Fibroblast of skin of back (primary cell): ENCODE results near the gene ILRUN. TPM values are rescaled to one million over a fixed set of nuclear protein-coding genes. Genes with fewer than 3 reads are reported as not detected.
"Not testable (repeated sequence)": the region's sequence is repeated elsewhere in the genome, so short reads cannot be mapped to it uniquely, and the experiment has no call there.

Source experiments
- DNase-seq: peaks from one replicate; pipeline ENCODE4 v3.0.0-alpha.2; 2013
- polyA plus RNA-seq, 2 experiments: library from polyadenylated mRNA; unstranded; fragments of 120-200 nt; gene quantifications; one replicate each; pipeline ENCODE4 v1.2.1, GENCODE V29; 2013; ENCODE audit not compliant: insufficient read length in 2 of 2

ILRUN gene
- polyA plus RNA-seq (2013, experiment 1 of 2; ENCODE audit: insufficient read length), result 59.2 TPM
- polyA plus RNA-seq (2013, experiment 2 of 2; ENCODE audit: insufficient read length), result 55.6 TPM

GRCh38 chr6:34696739-34697543 lies at the start of gene ILRUN:
ILRUN (minus strand) TSS chr6:34696767; CDS start chr6:34696603, 164 bp downstream.
- peak; percentile 95 for DNase-seq

DNA sequence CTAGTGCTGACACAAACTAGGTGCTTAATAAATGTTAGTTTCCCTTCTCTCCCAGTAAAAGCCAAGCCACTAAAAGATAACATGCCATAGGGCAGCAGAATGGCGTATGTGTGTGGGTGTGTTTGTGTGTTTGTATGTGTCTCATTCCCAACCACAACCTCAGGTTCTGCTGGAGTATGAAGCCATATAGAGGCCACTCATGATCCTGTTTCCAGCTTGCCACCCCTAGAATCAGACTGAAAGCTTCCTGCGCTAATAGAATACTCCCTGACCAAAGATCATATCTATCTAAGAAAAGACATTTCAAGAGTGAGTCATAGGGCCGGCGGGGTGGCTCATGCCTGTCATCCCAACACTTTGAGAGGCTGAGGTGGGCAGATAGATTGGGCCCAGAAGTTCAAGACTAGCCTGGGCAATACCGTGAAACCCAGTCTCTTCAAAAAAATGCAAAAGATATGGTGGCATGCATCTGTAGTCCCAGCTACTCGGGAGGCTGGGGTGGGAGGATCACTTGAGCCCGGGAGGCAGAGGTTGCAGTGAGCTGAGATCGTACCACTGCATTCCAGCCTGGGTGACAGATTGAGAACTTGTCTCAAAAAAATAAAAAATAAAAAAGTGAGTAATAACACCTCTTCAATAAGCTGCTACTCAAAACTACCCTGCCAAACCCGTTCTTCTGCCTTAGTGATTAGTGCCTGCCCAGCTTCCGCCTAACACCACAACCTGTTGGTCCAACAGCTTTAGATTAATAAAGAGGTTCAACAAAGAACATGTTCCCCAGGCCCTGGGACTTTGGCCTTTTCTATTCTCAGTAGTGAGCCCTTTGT lies 48.9 kb upstream of the ILRUN start:
- peak; percentile 5 for DNase-seq

DNA sequence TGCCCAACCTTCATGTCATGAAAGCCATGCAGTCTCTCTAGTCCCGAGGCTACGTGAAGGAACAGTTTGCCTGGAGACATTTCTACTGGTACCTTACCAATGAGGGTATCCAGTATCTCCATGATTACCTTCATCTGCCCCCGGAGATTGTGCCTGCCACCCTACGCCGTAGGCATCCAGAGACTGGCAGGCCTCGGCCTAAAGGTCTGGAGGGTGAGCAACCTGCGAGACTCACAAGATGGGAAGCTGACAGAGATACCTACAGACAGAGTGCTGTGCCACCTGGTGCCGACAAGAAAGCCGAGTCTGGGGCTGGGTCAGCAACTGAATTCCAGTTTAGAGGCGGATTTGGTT lies 47.7 kb upstream of the ILRUN start:
- not testable (repeated sequence) for DNase-seq

DNA sequence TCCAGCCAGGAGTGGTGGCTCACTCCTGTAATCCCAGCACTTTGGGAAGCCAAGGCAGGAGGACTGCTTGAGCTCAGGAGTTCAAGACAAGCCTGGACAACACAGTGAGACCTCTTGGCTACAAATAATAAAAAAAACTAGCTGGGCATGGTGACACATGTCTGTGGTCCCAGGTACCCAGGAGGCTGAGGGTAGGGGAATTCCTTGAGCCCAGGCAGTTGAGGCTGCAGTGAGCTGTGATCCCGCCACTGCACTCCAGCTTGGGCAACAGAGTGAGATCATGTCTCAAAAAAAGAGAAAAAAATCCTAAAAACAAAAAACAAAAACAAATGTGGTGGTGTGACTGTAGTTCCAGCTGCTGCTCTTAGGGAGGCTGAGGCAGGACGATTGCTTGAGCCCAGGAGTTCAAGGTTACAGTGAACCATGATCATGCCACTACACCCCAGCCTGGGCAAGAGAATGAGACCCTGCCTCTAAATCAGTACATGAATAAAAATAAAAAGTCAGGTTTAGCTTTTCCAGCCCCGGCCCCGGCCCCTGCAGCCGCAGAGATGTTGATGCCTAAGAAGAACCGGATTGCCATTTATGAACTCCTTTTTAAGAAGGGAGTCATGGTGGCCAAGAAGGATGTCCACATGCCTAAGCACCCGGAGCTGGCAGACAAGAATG lies 47.2 kb upstream of the ILRUN start:
- no peak for DNase-seq

GRCh38 chr6:34742094-34742493 lies 45.5 kb upstream of the ILRUN start:
- DNase-seq, result no peak

- no peak for DNase-seq
These were observed 40.3 kb upstream of the ILRUN start for GRCh38 chr6:34736823-34737222.

GRCh38 chr6:34731393-34732060 lies 35.0 kb upstream of the ILRUN start:
- DNase-seq, result no peak

- DNase-seq, result no peak
These were observed 33.3 kb upstream of the ILRUN start for GRCh38 chr6:34729631-34730470.

DNA sequence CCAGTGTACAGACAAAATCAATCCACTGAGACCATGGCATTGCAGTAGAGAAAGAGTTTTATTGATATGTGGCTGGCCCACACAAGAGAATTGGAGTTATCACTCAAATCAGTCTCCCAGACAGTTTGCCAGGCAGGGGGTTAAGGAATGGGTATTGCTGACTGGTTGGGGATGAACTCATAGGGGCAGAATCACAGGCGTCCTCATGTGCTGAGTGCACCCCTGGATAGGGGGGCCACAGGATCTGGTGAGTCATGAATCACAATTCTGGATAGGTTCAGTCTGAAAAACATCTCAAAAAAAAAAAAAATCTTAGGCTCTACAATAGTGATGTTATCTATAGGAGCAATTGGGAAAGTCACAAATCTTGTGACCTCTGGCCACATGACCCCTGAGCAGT lies 29.5 kb upstream of the ILRUN start:
- no peak for DNase-seq

GRCh38 chr6:34723203-34723602 lies 26.6 kb upstream of the ILRUN start:
- no peak for DNase-seq

DNA sequence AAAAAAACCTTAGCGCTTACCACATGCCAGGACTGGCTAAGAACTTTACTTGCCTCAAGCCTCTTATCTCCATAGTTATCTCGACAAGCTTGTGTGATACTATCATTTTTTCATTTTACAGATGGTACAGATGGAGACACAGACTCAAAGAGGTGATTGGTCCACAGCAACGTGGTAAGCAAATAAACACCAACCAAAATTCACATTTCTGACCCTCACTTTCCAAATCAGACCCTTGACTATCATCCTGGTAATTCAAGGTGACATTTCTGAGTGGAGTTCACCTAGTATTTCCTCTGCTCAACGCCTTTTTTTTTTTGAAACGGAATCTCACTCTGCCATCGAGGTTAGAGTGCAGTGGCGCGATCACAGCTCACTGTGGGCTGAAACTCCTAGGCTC lies 25.9 kb upstream of the ILRUN start:
- no peak for DNase-seq

- DNase-seq, result not testable (repeated sequence)
These were observed 23.6 kb upstream of the ILRUN start for GRCh38 chr6:34720160-34720559.

- DNase-seq, result not testable (repeated sequence)
These were observed 23.1 kb upstream of the ILRUN start for GRCh38 chr6:34719646-34720045.

- no peak for DNase-seq
These were observed 22.4 kb upstream of the ILRUN start for GRCh38 chr6:34718976-34719375.

- DNase-seq, result no peak
These were observed 20.9 kb upstream of the ILRUN start for GRCh38 chr6:34717466-34717865.

DNA sequence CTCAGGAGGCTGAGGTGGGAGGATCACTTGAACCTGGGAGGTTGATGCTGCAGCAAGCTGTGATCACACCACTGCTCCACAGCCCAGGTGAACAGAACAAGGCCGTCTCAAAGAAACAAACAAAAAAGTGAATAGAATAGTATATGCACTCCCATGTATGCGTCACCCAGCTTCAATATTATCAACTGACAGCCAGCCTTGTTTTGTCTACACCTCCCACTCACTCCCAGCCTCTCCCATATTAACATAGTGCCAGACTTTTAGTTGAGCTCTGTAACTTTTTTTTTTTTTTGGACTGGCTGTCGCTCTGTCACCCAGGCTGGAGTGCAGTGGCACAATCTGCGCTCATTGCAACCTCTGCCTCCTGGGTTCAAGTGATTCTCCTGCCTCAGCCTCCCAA lies 18.1 kb upstream of the ILRUN start:
- DNase-seq, result no peak

DNA sequence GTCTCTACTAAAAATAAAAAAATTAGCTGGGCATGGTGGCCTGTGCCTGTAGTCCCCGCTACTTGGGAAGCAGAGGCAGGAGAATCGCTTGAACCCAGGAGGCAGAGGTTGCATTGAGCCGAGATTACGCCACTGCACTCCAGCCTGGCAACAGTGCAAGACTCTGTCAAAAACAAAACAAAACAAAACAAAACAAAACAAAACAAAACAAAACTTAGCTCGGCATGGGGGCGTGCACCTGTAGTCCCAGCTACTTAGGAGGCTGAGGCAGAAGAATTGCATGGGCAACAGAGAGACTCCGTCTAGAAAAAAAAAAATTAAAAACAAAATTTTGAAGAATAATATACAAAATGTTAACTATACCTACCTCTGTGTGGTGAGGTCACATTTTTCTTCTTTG lies 16.3 kb upstream of the ILRUN start:
- not testable (repeated sequence) for DNase-seq

DNA sequence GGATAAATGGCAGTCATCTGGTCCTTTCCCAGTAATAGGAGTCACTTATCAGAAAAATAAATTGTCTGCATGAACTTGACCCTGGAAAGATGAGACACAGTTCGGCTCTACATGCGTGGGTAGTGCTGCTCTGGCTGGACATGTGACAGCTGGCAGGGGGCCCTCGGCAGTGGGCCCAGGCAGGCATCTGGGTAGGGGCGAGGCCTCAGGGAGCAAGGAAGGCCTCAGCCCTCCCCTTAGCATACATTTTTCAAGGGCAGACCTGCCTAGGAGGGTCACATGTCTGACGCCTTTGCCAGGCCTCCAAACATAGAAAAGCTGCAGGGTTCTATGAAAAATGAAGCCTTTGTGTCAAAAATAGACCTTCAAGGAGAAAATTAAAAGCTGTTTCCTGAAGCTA lies 12.8 kb upstream of the ILRUN start:
- DNase-seq, result no peak

DNA sequence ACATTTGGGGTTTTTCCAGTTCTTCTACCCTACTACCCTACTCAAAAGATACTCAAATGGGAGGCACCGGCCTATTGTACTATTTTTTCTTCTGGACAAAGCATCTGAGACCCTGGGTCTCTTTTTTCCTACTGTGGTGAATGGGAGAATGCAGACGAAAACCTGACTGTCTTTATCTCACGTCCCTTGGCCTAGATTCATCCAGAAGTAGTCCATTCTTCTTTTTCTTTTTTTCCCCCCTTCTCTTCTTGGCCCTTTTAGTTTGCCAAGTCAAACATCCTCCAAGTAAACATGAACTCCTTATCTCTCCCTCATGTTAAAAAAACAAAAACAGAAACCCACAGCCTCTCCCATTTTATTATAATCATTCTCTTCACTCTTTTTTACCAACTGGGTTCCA lies 8.7 kb upstream of the ILRUN start:
- DNase-seq, result no peak

- DNase-seq, result no peak
These were observed 4.6 kb upstream of the ILRUN start for GRCh38 chr6:34701199-34701598.

DNA sequence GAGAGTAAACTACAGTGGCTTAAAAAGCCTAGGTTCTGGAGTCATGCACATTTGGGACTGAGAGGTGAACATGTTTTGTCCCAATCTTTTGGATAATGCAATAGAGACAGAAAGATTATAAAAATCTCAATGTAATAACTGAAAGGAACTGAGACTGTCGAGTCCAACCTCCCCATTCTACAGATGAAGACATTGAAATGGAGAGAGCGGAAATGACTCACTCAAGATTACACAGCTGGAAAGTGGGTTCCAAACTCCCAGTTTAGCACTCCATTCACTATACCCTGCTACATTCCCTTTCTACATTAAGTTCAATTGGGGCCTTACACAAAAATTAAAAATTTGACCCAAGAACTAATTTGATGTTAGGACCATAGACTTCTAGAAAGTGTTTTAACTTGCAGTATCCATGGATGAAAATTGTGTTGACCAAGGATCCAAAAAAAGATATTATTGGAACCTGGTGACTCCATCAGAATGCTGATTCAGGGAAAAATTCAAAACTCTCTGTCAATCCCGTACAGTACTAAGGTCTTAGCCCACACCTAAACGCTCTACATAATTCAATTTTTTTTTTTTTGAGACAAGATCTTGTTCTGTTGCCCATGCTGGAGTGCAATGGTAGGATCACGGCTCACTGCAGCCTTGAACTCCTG lies 1.5 kb upstream of the ILRUN start:
- DNase-seq, result no peak
